Measurements from ENCODE around the gene ZNF582. TPM values are rescaled to one million over a fixed set of nuclear protein-coding genes. Genes with fewer than 3 reads are reported as not detected.

The ZNF582 gene
- total RNA-seq, 2 donors from 2014 or later = 1.1 to 1.9 TPM

DNA sequence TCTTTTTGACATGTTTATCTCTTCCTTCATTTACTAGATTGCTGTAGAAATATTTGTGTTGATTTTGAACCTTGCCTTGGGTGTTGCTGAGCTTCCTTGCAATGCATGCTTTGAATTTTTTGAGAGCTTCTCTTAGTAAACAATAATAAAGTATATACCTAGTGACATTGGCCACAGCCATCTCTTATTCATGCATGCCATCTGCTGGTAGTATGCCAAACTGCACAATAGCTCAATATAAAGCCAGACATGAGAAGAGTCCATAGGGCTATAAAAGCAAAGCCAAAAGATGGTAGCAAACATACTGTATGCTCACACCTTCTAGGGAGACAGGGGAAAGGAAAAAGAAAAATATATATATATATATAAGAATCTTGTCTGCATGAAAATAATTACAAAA is 59.8 kb downstream of the ZNF582 start:
- ATAC-seq (replicated peaks) = peak; percentile 60
- Mint-ChIP-seq H3K9me3 (no peaks in the 10 kb centered on the region), H3K36me3 (ENCODE audit: low read depth) (no peaks in the 10 kb centered on the region), H3K4me1 (no peaks in the 10 kb centered on the region), H3K27ac (no peak overlapping the region), H3K27me3 (peaks cover 12% of the 10 kb centered on the region), H3K4me3 (no peak overlapping the region)

Other genes with a start within 250 kb of the ZNF582 start
- gene GALP, start 217.5 kb downstream of the ZNF582 start, total RNA-seq = not detected
- under 1 TPM in 1 of 2 donors, not detected in 1; 0.24 TPM for gene ZSCAN5B, start 195.8 kb downstream of the ZNF582 start, total RNA-seq
- gene ZSCAN5C, start 191.3 kb downstream of the ZNF582 start, total RNA-seq = not detected
- 1 to 10 TPM; 1.0 TPM for gene EDDM13, start 120.8 kb downstream of the ZNF582 start, total RNA-seq
- gene ZSCAN5A, start 78.7 kb downstream of the ZNF582 start, total RNA-seq = 10 to 100 TPM; 11.6 to 13.7 TPM
- 1 to 10 TPM; 3.6 to 3.8 TPM for gene ZNF583, start 10.8 kb upstream of the ZNF582 start, total RNA-seq
- gene ZNF667, start 83.8 kb upstream of the ZNF582 start, total RNA-seq = 1 to 10 TPM in 1 of 2 donors, not detected in 1; 1.6 TPM
- 1 to 10 TPM in 1 of 2 donors, under 1 TPM in 1; 0.91 to 1.2 TPM for gene ZNF471, start 114.3 kb upstream of the ZNF582 start, total RNA-seq
- 1 to 10 TPM; 2.9 to 5.5 TPM for gene ZFP28, start 145.4 kb upstream of the ZNF582 start, total RNA-seq
- gene ZNF470, start 173.9 kb upstream of the ZNF582 start, total RNA-seq = 1 to 10 TPM; 3.1 to 6.9 TPM
- gene ZNF71, start 201.8 kb upstream of the ZNF582 start, total RNA-seq = 1 to 10 TPM; 4.3 to 4.8 TPM
- gene SMIM17, start 249.6 kb upstream of the ZNF582 start, total RNA-seq = not detected